K562 (cell line): ENCODE data around the gene SYNE2. TPM values are rescaled to one million over a fixed set of nuclear protein-coding genes. Genes with fewer than 3 reads are reported as not detected.

ENCODE experiments used
- BRF1 ChIP-seq: IDR thresholded peaks from 3 replicates; pipeline ENCODE4 v1.6.1; 2011; ENCODE audit warnings: borderline replicate concordance, mild to moderate bottlenecking; ENCODE audit not compliant: insufficient read length; ENCODE audit errors: extremely low read depth
- ETV5 ChIP-seq: sonication (generic); formaldehyde crosslinking; IDR thresholded peaks from 2 replicates; pipeline ENCODE4 v1.4.0; 2020; ENCODE audit warnings: low read depth, mild to moderate bottlenecking, missing genetic modification reagents
- NFE2 ChIP-seq: IDR thresholded peaks from 2 replicates; pipeline ENCODE4 v1.6.1; 2014; ENCODE audit warnings: antibody characterized with exemption, low read depth
- ZC3H8 ChIP-seq: fragments of 450-650 bp; IDR thresholded peaks from 2 replicates; pipeline ENCODE4 v1.6.1; 2017
- ZNF184 ChIP-seq: sonication (generic); formaldehyde crosslinking; IDR thresholded peaks from 2 replicates; pipeline ENCODE4 v1.5.0; 2020; ENCODE audit warnings: missing genetic modification reagents
- ZNF449 ChIP-seq: fragments of 250-450 bp; sonication (Bioruptor Pico); IDR thresholded peaks from 2 replicates; pipeline ENCODE4 v1.8.0; 2022; ENCODE audit warnings: moderate library complexity, mild to moderate bottlenecking, inconsistent platforms
- ZNF764 ChIP-seq: fragments of 250-450 bp; sonication (Bioruptor Pico); IDR thresholded peaks from 2 replicates; pipeline ENCODE4 v1.4.0; 2020; ENCODE audit warnings: low read depth, mild to moderate bottlenecking, moderate library complexity
- polyA plus RNA-seq, 8 experiments: library from polyadenylated mRNA; depleted of rRNA in 4 of 8; stranded (reverse) in 5 of 8; unstranded in 3 of 8; fragments of >200 nt; fragmentation: Nextera tagmentation in 2 of 8; fragmentation: Illumina TruSeq in 1 of 8; extraction: Ambion mirVana in 2 of 8; extraction: Trizol in 1 of 8; gene quantifications; 2 replicates each; pipeline versions ENCODE4 v1.2.1 to v1.2.3, GENCODE V29; 2011 to 2014; ENCODE audit warnings: inconsistent platforms in 1 of 8, missing spikeins in 1 of 8
- total RNA-seq, 7 experiments: library from RNA; depleted of rRNA in 6 of 7; stranded (reverse); fragments of >200 nt in 6 of 7; fragmentation: Illumina TruSeq in 2 of 7; extraction: Trizol in 2 of 7; gene quantifications; 2 replicates each; pipeline versions ENCODE4 v1.2.1 to v1.2.3, GENCODE V29; 2011 to 2021; ENCODE audit warnings: low replicate concordance in 1 of 7
- TF ChIP-seq, protein P1 (sequence below): fragments of 250-450 bp; sonication (Bioruptor Pico); IDR thresholded peaks from 2 replicates; pipeline ENCODE4 v1.4.0; 2020; ENCODE audit warnings: mild to moderate bottlenecking, moderate library complexity

The SYNE2 gene
- total and polyA plus RNA-seq, 9 of the 15 experiments (the other 6 are each of a cell fraction or from before 2014, with no cell fraction given), result 0.06 to 0.53 (median 0.11) TPM

DNA sequence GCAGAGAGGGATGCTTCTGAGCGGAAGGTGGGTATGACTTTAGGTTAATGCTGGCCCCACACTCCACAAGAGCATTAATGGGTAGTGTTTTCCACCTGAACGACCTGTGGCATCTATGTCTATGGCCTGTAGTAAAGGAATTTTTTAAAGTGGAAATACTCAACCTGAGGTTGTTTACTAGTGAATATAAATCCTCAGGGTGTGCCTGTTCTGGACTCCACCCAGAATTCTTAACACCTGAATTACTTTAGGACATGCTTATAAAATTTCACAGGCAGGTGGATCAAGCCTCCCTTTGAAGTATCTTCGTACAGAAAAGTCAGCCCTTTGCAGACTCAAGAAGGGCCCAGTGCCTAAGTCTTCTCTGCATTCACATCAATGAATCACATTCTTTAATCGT lies 245.3 kb downstream of the SYNE2 start (continued):
- TF ChIP-seq NFE2 (no peak), ZNF449 (no peak), BRF1 (no peak), ETV5 (CRISPR knock-in tag) (no peak), ZNF764 (no peak), ZC3H8 (no peak), ZNF184 (CRISPR knock-in tag) (no peak)
- TF ChIP-seq, protein P1, sequence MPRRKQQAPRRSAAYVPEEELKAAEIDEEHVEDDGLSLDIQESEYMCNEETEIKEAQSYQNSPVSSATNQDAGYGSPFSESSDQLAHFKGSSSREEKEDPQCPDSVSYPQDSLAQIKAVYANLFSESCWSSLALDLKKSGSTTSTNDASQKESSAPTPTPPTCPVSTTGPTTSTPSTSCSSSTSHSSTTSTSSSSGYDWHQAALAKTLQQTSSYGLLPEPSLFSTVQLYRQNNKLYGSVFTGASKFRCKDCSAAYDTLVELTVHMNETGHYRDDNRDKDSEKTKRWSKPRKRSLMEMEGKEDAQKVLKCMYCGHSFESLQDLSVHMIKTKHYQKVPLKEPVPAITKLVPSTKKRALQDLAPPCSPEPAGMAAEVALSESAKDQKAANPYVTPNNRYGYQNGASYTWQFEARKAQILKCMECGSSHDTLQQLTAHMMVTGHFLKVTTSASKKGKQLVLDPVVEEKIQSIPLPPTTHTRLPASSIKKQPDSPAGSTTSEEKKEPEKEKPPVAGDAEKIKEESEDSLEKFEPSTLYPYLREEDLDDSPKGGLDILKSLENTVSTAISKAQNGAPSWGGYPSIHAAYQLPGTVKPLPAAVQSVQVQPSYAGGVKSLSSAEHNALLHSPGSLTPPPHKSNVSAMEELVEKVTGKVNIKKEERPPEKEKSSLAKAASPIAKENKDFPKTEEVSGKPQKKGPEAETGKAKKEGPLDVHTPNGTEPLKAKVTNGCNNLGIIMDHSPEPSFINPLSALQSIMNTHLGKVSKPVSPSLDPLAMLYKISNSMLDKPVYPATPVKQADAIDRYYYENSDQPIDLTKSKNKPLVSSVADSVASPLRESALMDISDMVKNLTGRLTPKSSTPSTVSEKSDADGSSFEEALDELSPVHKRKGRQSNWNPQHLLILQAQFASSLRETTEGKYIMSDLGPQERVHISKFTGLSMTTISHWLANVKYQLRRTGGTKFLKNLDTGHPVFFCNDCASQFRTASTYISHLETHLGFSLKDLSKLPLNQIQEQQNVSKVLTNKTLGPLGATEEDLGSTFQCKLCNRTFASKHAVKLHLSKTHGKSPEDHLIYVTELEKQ (CRISPR knock-in tag), result no peak
